GM23338 (cell line): ENCODE measurements around the gene CD300H. TPM values are rescaled to one million over a fixed set of nuclear protein-coding genes. Genes with fewer than 3 reads are reported as not detected.

Experiments used
- ATAC-seq: fragments of 200-7000 bp; cut with Tn5 transposase; 3 replicates; pipeline ENCODE4 v1.9.1; 2020
- DNase-seq: peaks from one replicate; pipeline ENCODE4 v3.0.0-alpha.2; 2015; ENCODE audit warnings: low spot score
- H2AFZ ChIP-seq: fragments of 200-600 bp; sonication (generic); 2 replicates; pipeline ENCODE4 v1.8.0; 2016; ENCODE audit warnings: antibody characterized with exemption, mild to moderate bottlenecking, moderate library complexity
- H3F3A ChIP-seq: fragments of 200-600 bp; sonication (generic); replicated peaks from 2 replicates; pipeline ENCODE4 v1.8.0; 2017; ENCODE audit warnings: antibody characterized with exemption, mixed run types, low read depth
- H3K27ac ChIP-seq: fragments of 200-600 bp; sonication (generic); 2 replicates; pipeline ENCODE4 v1.6.1; 2016; ENCODE audit warnings: low read depth
- H3K27me3 ChIP-seq: fragments of 200-600 bp; sonication (generic); 2 replicates; pipeline ENCODE4 v1.8.0; 2016; ENCODE audit warnings: mild to moderate bottlenecking, mixed run types, moderate library complexity; ENCODE audit not compliant: insufficient read depth
- H3K36me3 ChIP-seq: fragments of 200-600 bp; sonication (generic); 2 replicates; pipeline ENCODE4 v1.8.0; 2016; ENCODE audit warnings: mild to moderate bottlenecking; ENCODE audit not compliant: insufficient read depth
- H3K4me1 ChIP-seq: fragments of 200-600 bp; sonication (generic); 2 replicates; pipeline ENCODE4 v1.8.0; 2016; ENCODE audit warnings: mild to moderate bottlenecking, moderate library complexity; ENCODE audit not compliant: insufficient read depth
- H3K4me2 ChIP-seq: fragments of 200-600 bp; sonication (generic); 2 replicates; pipeline ENCODE4 v1.7.1; 2017; ENCODE audit warnings: mixed run types
- H3K4me3 ChIP-seq: fragments of 200-600 bp; sonication (generic); 2 replicates; pipeline ENCODE4 v1.6.1; 2016; ENCODE audit warnings: mixed run types
- H3K79me2 ChIP-seq: fragments of 200-600 bp; sonication (generic); replicated peaks from 2 replicates; pipeline ENCODE4 v1.8.0; 2017; ENCODE audit warnings: mild to moderate bottlenecking; ENCODE audit not compliant: insufficient read depth
- H3K9me2 ChIP-seq: fragments of 200-600 bp; sonication (generic); 2 replicates; pipeline ENCODE4 v1.8.0; 2017; ENCODE audit not compliant: insufficient read depth
- H4K20me1 ChIP-seq: fragments of 200-600 bp; sonication (generic); replicated peaks from 2 replicates; pipeline ENCODE4 v1.8.0; 2017; ENCODE audit warnings: mild to moderate bottlenecking; ENCODE audit not compliant: insufficient read depth
- H3K27ac Mint-ChIP-seq: 2 replicates; pipeline ENCODE4 v1.8.0; 2020; ENCODE audit warnings: inconsistent platforms, mild to moderate bottlenecking, moderate library complexity, mixed read lengths
- H3K27me3 Mint-ChIP-seq: 3 replicates; pipeline ENCODE4 v1.8.0; 2022; ENCODE audit warnings: low read depth, mild to moderate bottlenecking, moderate library complexity, mixed read lengths, inconsistent platforms; ENCODE audit not compliant: insufficient read depth, poor library complexity
- H3K36me3 Mint-ChIP-seq: 3 replicates; pipeline ENCODE4 v1.8.0; 2021; ENCODE audit warnings: low read depth, mild to moderate bottlenecking, inconsistent platforms, moderate library complexity, mixed read lengths
- H3K4me1 Mint-ChIP-seq: 3 replicates; pipeline ENCODE4 v1.8.0; 2020; ENCODE audit warnings: mild to moderate bottlenecking, inconsistent platforms, mixed read lengths
- H3K4me3 Mint-ChIP-seq: 3 replicates; pipeline ENCODE4 v1.8.0; 2021; ENCODE audit warnings: moderate library complexity, mild to moderate bottlenecking, inconsistent platforms, mixed read lengths
- H3K9me3 Mint-ChIP-seq: 3 replicates; pipeline ENCODE4 v1.8.0; 2020; ENCODE audit warnings: moderate library complexity, mild to moderate bottlenecking, inconsistent platforms, mixed read lengths
- CREB1 ChIP-seq: fragments of 250-450 bp; sonication (Bioruptor Pico); IDR thresholded peaks from 2 replicates; pipeline ENCODE4 v1.5.0; 2020; ENCODE audit warnings: low read depth, mild to moderate bottlenecking, moderate library complexity
- EZH2 ChIP-seq: fragments of 200-600 bp; sonication (generic); IDR thresholded peaks from one replicate; pipeline ENCODE4 v1.8.0; 2017; ENCODE audit warnings: antibody characterized with exemption, mild to moderate bottlenecking, low read depth; ENCODE audit not compliant: unreplicated experiment
- EZH2phosphoT487 ChIP-seq: fragments of 200-600 bp; sonication (generic); IDR thresholded peaks from one replicate; pipeline ENCODE4 v1.8.1; 2018; ENCODE audit warnings: antibody characterized with exemption; ENCODE audit not compliant: unreplicated experiment
- NANOG ChIP-seq: IDR thresholded peaks from 2 replicates; pipeline ENCODE4 v1.6.1; 2016; ENCODE audit warnings: antibody characterized with exemption, borderline replicate concordance
- STAT1 ChIP-seq: IDR thresholded peaks from one replicate; pipeline ENCODE4 v1.6.1; 2016; ENCODE audit warnings: antibody characterized with exemption; ENCODE audit not compliant: unreplicated experiment
- ZNF114 ChIP-seq: fragments of 250-450 bp; sonication (Bioruptor Pico); IDR thresholded peaks from 2 replicates; pipeline ENCODE4 v1.5.0; 2020; ENCODE audit warnings: mild to moderate bottlenecking, moderate library complexity
- polyA plus RNA-seq: library from polyadenylated mRNA; unstranded; fragments of >200 nt; fragmentation: Nextera tagmentation; extraction: Ambion mirVana; gene quantifications from 2 replicates; pipeline ENCODE4 v1.2.1, GENCODE V29; 2016
- total RNA-seq: library from RNA; depleted of rRNA; stranded (reverse); fragments of >200 nt; shearing (Covaris generic); gene quantifications from 2 replicates; pipeline ENCODE4 v1.2.3, GENCODE V29; 2014
- TF ChIP-seq, protein P1 (sequence below): IDR thresholded peaks from one replicate; pipeline ENCODE4 v1.6.1; 2018; ENCODE audit warnings: antibody characterized with exemption; ENCODE audit not compliant: unreplicated experiment
- TF ChIP-seq, protein P2 (sequence below): fragments of 250-450 bp; sonication (Bioruptor Pico); IDR thresholded peaks from 2 replicates; pipeline ENCODE4 v1.5.0; 2020; ENCODE audit warnings: mild to moderate bottlenecking, moderate library complexity

Gene CD300H
- total and polyA plus RNA-seq, 2 experiments from 2014 or later = not detected

DNA sequence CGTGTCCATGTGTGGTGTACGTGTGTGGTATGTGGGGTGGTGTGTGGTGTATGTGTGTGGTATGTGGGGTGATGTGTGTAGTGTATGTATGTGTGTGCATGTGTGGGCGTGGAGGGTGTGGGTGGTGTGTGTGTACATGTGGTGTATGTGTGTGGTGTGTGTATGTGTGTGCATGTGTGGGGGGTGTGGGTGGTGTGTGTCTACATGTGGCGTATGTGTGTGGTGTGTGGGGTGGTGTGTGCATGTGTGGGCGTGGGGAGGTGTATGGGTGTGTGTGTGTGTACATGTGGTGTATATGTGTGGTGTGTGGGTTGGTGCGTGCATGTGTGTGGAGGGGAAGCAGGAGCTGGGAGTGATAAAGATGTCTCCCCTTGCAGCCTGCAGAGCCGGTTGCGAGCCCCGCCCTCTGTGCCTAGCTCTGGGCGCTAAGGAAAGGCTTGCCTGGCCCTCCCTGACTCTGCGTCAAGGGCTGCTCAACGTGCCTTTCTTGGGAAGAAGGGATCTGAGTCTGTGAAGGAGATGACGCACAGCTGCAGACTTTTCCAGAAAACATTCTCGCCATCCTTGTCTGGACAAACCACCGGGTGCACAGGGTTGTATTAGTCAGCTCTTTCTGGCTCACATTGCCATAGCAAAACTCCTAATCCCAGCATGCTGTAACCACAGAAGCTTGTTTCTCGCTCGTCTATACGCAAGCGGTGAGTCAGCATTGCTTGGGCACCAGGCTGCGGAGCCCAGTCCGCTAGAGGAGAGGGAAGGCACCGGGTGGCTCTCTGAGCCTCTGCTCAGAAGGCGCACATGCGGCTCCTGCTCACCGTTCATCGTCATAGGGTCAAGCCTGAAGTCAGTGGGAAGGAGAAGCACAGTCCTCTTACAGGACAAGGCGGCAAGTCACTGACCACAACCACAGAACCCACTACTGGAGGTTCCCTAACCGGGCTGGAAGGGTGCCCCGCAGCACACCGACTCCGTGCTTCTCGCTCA is 2.0 kb upstream of the CD300H start:
- no peaks in the 10 kb centered on the region for H3K36me3 ChIP-seq
- no peak for TF ChIP-seq STAT1
- TF ChIP-seq NANOG = no peak
- no peak for TF ChIP-seq ZNF114 (CRISPR knock-in tag)
- TF ChIP-seq, protein P1, sequence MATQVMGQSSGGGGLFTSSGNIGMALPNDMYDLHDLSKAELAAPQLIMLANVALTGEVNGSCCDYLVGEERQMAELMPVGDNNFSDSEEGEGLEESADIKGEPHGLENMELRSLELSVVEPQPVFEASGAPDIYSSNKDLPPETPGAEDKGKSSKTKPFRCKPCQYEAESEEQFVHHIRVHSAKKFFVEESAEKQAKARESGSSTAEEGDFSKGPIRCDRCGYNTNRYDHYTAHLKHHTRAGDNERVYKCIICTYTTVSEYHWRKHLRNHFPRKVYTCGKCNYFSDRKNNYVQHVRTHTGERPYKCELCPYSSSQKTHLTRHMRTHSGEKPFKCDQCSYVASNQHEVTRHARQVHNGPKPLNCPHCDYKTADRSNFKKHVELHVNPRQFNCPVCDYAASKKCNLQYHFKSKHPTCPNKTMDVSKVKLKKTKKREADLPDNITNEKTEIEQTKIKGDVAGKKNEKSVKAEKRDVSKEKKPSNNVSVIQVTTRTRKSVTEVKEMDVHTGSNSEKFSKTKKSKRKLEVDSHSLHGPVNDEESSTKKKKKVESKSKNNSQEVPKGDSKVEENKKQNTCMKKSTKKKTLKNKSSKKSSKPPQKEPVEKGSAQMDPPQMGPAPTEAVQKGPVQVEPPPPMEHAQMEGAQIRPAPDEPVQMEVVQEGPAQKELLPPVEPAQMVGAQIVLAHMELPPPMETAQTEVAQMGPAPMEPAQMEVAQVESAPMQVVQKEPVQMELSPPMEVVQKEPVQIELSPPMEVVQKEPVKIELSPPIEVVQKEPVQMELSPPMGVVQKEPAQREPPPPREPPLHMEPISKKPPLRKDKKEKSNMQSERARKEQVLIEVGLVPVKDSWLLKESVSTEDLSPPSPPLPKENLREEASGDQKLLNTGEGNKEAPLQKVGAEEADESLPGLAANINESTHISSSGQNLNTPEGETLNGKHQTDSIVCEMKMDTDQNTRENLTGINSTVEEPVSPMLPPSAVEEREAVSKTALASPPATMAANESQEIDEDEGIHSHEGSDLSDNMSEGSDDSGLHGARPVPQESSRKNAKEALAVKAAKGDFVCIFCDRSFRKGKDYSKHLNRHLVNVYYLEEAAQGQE = no peak
- TF ChIP-seq, protein P2, sequence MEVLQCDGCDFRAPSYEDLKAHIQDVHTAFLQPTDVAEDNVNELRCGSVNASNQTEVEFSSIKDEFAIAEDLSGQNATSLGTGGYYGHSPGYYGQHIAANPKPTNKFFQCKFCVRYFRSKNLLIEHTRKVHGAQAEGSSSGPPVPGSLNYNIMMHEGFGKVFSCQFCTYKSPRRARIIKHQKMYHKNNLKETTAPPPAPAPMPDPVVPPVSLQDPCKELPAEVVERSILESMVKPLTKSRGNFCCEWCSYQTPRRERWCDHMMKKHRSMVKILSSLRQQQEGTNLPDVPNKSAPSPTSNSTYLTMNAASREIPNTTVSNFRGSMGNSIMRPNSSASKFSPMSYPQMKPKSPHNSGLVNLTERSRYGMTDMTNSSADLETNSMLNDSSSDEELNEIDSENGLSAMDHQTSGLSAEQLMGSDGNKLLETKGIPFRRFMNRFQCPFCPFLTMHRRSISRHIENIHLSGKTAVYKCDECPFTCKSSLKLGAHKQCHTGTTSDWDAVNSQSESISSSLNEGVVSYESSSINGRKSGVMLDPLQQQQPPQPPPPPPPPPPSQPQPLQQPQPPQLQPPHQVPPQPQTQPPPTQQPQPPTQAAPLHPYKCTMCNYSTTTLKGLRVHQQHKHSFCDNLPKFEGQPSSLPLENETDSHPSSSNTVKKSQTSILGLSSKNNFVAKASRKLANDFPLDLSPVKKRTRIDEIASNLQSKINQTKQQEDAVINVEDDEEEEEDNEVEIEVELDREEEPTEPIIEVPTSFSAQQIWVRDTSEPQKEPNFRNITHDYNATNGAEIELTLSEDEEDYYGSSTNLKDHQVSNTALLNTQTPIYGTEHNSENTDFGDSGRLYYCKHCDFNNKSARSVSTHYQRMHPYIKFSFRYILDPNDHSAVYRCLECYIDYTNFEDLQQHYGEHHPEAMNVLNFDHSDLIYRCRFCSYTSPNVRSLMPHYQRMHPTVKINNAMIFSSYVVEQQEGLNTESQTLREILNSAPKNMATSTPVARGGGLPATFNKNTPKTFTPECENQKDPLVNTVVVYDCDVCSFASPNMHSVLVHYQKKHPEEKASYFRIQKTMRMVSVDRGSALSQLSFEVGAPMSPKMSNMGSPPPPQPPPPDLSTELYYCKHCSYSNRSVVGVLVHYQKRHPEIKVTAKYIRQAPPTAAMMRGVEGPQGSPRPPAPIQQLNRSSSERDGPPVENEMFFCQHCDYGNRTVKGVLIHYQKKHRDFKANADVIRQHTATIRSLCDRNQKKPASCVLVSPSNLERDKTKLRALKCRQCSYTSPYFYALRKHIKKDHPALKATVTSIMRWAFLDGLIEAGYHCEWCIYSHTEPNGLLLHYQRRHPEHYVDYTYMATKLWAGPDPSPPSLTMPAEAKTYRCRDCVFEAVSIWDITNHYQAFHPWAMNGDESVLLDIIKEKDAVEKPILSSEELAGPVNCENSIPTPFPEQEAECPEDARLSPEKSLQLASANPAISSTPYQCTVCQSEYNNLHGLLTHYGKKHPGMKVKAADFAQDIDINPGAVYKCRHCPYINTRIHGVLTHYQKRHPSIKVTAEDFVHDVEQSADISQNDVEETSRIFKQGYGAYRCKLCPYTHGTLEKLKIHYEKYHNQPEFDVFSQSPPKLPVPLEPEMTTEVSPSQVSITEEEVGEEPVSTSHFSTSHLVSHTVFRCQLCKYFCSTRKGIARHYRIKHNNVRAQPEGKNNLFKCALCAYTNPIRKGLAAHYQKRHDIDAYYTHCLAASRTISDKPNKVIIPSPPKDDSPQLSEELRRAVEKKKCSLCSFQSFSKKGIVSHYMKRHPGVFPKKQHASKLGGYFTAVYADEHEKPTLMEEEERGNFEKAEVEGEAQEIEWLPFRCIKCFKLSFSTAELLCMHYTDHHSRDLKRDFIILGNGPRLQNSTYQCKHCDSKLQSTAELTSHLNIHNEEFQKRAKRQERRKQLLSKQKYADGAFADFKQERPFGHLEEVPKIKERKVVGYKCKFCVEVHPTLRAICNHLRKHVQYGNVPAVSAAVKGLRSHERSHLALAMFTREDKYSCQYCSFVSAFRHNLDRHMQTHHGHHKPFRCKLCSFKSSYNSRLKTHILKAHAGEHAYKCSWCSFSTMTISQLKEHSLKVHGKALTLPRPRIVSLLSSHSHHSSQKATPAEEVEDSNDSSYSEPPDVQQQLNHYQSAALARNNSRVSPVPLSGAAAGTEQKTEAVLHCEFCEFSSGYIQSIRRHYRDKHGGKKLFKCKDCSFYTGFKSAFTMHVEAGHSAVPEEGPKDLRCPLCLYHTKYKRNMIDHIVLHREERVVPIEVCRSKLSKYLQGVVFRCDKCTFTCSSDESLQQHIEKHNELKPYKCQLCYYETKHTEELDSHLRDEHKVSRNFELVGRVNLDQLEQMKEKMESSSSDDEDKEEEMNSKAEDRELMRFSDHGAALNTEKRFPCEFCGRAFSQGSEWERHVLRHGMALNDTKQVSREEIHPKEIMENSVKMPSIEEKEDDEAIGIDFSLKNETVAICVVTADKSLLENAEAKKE = no peak
- TF ChIP-seq CREB1 (CRISPR knock-in tag) = no peak
- TF ChIP-seq EZH2phosphoT487 = no peak
- TF ChIP-seq EZH2 = no peak
- no peak overlapping the region for H3K4me3 ChIP-seq
- no peak overlapping the region for H3K4me2 ChIP-seq
- ATAC-seq (peak; percentile 46), DNase-seq (peak; percentile 39)
- H3F3A ChIP-seq = 0 out of 2 replicates have a peak, but pooled peaks cover 3% of the 10 kb centered on the region
- no peaks in the 10 kb centered on the region for H3K9me2 ChIP-seq
- H3K79me2 ChIP-seq = no peaks in the 10 kb centered on the region
- no peak overlapping the region for H3K27ac ChIP-seq
- Mint-ChIP-seq H3K36me3 (no peaks in the 10 kb centered on the region), H3K27me3 (peaks cover 9% of the 10 kb centered on the region), H3K9me3 (no peaks in the 10 kb centered on the region; the same call in 2 of the 3 replicates), H3K4me3 (no peak overlapping the region), H3K27ac (no peak overlapping the region; the same call in 1 of the 2 replicates), H3K4me1 (peaks cover 4% of the 10 kb centered on the region; the same call in 2 of the 3 replicates)
- H2AFZ ChIP-seq = peak overlapping the region; percentile 83; the same call in 1 of the 2 replicates
- no peaks in the 10 kb centered on the region for H3K4me1 ChIP-seq
- no peaks in the 10 kb centered on the region for H3K27me3 ChIP-seq
- no peaks in the 10 kb centered on the region for H4K20me1 ChIP-seq
